ENCODE data around the gene GSK3B.

The GSK3B gene

DNA sequence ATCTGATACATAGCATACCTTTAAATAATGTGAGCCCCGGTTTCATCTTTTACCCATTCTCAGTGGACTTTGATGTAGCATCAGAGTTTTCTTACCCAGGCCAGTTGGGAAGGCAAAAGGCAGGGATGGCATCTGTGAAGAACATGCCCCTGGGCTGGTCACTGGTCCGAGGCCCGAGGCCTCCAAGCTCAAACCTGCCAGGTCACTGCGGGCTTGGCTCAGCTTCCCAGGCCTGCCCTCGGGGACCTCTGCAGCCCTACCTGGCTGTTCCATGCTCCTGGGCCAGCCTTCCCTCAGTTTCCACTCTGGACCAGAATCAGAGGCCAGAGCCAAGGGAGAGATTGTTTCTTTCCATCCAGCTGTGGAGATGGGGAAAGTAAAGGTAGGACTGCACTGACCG is 285.4 kb downstream of the GSK3B start:
- no peak for DNase-seq (ENCODE audit: low read depth, low spot score)
- no peak overlapping the region for H3K4me3 ChIP-seq (ENCODE audit: low read depth, low read length)
- in situ Hi-C loops (cut with HindIII; ENCODE audit: low sequenced_read_pairs): no loop called here

DNA sequence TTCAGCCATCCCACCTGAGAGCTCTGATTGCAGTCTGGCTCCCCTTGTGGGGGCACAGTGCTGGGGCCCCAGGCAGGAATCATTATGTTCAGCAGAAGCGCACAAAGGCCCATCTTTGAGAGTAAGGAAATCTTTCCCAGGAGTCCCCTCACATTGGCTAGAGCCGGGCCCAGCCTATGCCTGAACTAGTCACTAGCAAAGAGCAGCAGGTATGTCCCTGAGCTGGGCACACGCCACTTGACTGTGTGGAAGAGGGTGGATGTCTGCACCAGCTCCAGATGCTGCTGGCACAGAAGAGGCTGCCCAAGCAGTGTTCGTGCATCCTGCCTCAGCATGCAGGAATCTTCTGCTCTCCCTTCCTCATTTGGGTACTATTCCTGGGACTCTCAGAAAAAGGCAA is 286.0 kb downstream of the GSK3B start:
- TF ChIP-seq, protein P1, sequence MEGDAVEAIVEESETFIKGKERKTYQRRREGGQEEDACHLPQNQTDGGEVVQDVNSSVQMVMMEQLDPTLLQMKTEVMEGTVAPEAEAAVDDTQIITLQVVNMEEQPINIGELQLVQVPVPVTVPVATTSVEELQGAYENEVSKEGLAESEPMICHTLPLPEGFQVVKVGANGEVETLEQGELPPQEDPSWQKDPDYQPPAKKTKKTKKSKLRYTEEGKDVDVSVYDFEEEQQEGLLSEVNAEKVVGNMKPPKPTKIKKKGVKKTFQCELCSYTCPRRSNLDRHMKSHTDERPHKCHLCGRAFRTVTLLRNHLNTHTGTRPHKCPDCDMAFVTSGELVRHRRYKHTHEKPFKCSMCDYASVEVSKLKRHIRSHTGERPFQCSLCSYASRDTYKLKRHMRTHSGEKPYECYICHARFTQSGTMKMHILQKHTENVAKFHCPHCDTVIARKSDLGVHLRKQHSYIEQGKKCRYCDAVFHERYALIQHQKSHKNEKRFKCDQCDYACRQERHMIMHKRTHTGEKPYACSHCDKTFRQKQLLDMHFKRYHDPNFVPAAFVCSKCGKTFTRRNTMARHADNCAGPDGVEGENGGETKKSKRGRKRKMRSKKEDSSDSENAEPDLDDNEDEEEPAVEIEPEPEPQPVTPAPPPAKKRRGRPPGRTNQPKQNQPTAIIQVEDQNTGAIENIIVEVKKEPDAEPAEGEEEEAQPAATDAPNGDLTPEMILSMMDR (IDR thresholded peaks at IDR 0.05; ENCODE audit: low read depth, low read length): no peak
- DNase-seq (ENCODE audit: low read depth, low spot score): no peak
- in situ Hi-C loops (cut with HindIII; ENCODE audit: low sequenced_read_pairs): no loop called here
- H3K4me3 ChIP-seq (ENCODE audit: low read depth, low read length): no peak overlapping the region

More for the DNA sequence above, 285.4 kb downstream of the GSK3B start:
- TF ChIP-seq, protein P1 (IDR thresholded peaks at IDR 0.05; ENCODE audit: low read depth, low read length): no peak

DNA sequence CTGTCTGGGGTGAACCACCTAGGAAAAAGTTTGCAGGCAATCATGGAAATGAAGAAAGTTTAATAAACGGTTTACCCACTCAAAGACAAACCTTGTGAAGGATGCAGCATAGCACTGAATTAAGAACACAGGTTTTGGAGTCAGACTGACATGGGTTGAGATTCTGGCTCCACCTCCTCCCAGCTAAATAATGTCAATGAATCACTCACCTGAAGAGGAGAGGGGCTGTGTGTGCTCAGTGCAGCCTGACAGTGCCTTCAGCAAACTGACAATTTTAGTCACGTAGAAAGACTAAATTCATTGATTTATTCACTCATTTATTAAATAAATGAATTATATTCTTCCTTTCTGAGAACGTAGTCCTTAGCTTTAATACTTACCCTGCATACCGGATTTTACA is 293.4 kb downstream of the GSK3B start:
- no peak for DNase-seq (ENCODE audit: low read depth, low spot score)
- in situ Hi-C loops (cut with HindIII; ENCODE audit: low sequenced_read_pairs): no loop called here
- TF ChIP-seq, protein P1 (IDR thresholded peaks at IDR 0.05; ENCODE audit: low read depth, low read length): no peak
- no peak overlapping the region for H3K4me3 ChIP-seq (ENCODE audit: low read depth, low read length)

DNA sequence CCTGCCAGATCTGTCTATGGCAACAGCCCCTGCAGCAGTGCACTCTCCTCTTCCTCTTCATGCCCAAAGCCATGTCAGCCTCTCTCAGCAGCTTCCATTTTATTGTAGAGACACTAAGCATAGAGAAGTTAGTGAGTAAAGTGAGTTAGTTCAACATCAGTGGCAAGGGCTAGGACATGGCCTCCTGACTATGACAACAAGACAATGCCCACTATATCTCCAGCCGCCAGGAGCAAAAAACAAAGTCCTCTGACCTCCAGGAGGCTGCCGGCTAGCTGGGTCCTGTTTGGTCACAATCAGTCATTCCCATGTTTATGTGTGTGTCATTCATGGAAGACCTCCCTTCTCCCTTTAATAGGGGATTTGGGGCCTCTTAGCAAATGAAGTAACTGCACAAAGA is 297.5 kb downstream of the GSK3B start:
- in situ Hi-C loops (cut with HindIII; ENCODE audit: low sequenced_read_pairs): no loop called here
- H3K4me3 ChIP-seq (ENCODE audit: low read depth, low read length): no peak overlapping the region
- no peak for DNase-seq (ENCODE audit: low read depth, low spot score)
- TF ChIP-seq, protein P1 (IDR thresholded peaks at IDR 0.05; ENCODE audit: low read depth, low read length): no peak

DNA sequence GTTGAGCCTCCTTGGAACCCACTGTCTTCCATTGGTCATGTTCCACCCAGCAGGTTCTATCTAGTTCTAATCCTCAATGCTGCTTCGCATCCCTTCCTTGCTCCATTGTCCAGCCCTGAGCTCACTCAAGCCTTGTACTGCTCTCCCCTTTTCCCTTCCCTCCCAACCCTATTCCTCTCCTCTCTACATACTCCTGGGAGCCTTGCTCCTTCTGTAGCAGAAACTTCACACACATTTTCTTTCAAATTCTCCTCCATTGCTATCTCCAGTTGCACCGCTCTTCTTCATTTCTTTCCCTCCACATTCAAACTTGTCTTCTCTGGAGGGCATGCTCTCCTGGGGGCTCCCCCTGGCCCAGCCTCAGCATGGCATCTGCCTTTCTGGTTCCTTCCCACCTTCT is 297.9 kb downstream of the GSK3B start:
- TF ChIP-seq, protein P1 (IDR thresholded peaks at IDR 0.05; ENCODE audit: low read depth, low read length): no peak
- in situ Hi-C loops (cut with HindIII; ENCODE audit: low sequenced_read_pairs): no loop called here
- no peak for DNase-seq (ENCODE audit: low read depth, low spot score)
- H3K4me3 ChIP-seq (ENCODE audit: low read depth, low read length): no peak overlapping the region

DNA sequence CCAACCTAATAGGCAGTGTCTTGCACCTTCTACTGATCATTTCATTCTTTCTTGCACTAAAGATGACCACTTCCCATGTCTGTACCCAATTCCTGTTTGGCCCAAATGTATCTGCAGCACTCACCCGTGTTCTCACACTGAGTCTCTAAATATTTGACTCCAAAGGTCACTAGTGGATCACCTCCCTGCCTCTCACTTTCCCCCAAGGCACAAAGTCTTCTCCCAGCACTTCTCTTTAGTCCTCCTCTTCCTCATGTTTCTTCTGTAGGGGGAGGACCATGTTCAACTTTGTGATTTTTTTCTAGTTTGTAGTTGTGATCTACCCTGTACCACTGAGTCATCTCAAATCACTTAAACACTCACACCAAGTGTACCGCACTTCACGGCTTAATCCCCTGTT is 298.4 kb downstream of the GSK3B start:
- no peak overlapping the region for H3K4me3 ChIP-seq (ENCODE audit: low read depth, low read length)
- DNase-seq (ENCODE audit: low read depth, low spot score): no peak
- TF ChIP-seq, protein P1 (IDR thresholded peaks at IDR 0.05; ENCODE audit: low read depth, low read length): no peak
- in situ Hi-C loops (cut with HindIII; ENCODE audit: low sequenced_read_pairs): no loop called here

All from astrocyte of the spinal cord (primary cell).